Subcutaneous abdominal adipose tissue (tissue), 5 donors: ENCODE results near the gene GPR68.

Experiments used
- H3K27ac ChIP-seq: one replicate; pipeline ENCODE4 v1.7.0; 2013; ENCODE audit warnings: low read depth, mild to moderate bottlenecking, inconsistent platforms, low read length, moderate library complexity
- H3K27me3 ChIP-seq, 5 donors: one replicate each; pipeline ENCODE4 v1.7.0; 2013; ENCODE audit warnings: low read length in 5 of 5, inconsistent platforms in 1 of 5; ENCODE audit not compliant: control insufficient read depth in 5 of 5, insufficient read depth in 4 of 5
- H3K36me3 ChIP-seq, 5 donors: one replicate each; pipeline ENCODE4 v1.7.0; 2013; ENCODE audit warnings: low read length in 5 of 5; ENCODE audit not compliant: control insufficient read depth in 5 of 5, insufficient read depth in 5 of 5
- H3K4me1 ChIP-seq, 5 donors: one replicate each; pipeline ENCODE4 v1.7.0; 2013; ENCODE audit warnings: low read length in 5 of 5, mild to moderate bottlenecking in 3 of 5, moderate library complexity in 1 of 5; ENCODE audit not compliant: control insufficient read depth in 5 of 5, insufficient read depth in 5 of 5
- H3K4me3 ChIP-seq, 5 donors: one replicate each; pipeline ENCODE4 v1.7.0; 2013; ENCODE audit warnings: low read length in 5 of 5, low read depth in 1 of 5
- H3K9ac ChIP-seq, 5 donors: one replicate each; pipeline ENCODE4 v1.7.0; 2013; ENCODE audit warnings: low read length in 5 of 5, mild to moderate bottlenecking in 4 of 5, moderate library complexity in 3 of 5
- H3K9me3 ChIP-seq, 5 donors: one replicate each; pipeline ENCODE4 v1.7.0; 2013; ENCODE audit warnings: low read length in 5 of 5; ENCODE audit not compliant: control insufficient read depth in 5 of 5
- donor health status: healthy.
- donor health status: healthy.
- donor health status: healthy.
- donor health status: healthy.
- donor health status: healthy.

The GPR68 gene

GRCh38 chr14:91284146-91284790 is 39.8 kb upstream of the GPR68 start:
- no peak overlapping the region for H3K4me3 ChIP-seq
- H3K4me1 ChIP-seq, result no peaks in the 10 kb centered on the region
- H3K27ac ChIP-seq, result no peak overlapping the region
- peaks cover 0 to 71% (median 45%) of the 10 kb centered on the region in 5 donors for H3K36me3 ChIP-seq
- no peaks in the 10 kb centered on the region for H3K27me3 ChIP-seq
- H3K9me3 ChIP-seq, result no peaks in the 10 kb centered on the region
- H3K9ac ChIP-seq, result no peak overlapping the region

- Histone ChIP-seq H3K9ac (no peak overlapping the region), H3K27ac (no peak overlapping the region), H3K27me3 (no peaks in the 10 kb centered on the region), H3K4me3 (no peak overlapping the region), H3K9me3 (no peaks in the 10 kb centered on the region), H3K36me3 (peaks cover 0 to 66% (median 45%) of the 10 kb centered on the region in 5 donors), H3K4me1 (no peaks in the 10 kb centered on the region)
These were observed 39.2 kb upstream of the GPR68 start for GRCh38 chr14:91283666-91284065.

GRCh38 chr14:91282954-91283645 is 38.6 kb upstream of the GPR68 start:
- no peak overlapping the region for H3K4me3 ChIP-seq
- H3K4me1 ChIP-seq, result no peaks in the 10 kb centered on the region
- H3K36me3 ChIP-seq, result peaks cover 0 to 69% (median 47%) of the 10 kb centered on the region in 5 donors
- H3K9ac ChIP-seq, result no peak overlapping the region
- no peaks in the 10 kb centered on the region for H3K27me3 ChIP-seq
- no peaks in the 10 kb centered on the region for H3K9me3 ChIP-seq
- H3K27ac ChIP-seq, result no peak overlapping the region

GRCh38 chr14:91281346-91281745 is 36.8 kb upstream of the GPR68 start:
- H3K27me3 ChIP-seq, result no peaks in the 10 kb centered on the region
- H3K9ac ChIP-seq, result no peak overlapping the region
- no peak overlapping the region for H3K27ac ChIP-seq
- H3K4me3 ChIP-seq, result no peak overlapping the region
- no peaks in the 10 kb centered on the region for H3K9me3 ChIP-seq
- H3K4me1 ChIP-seq, result no peaks in the 10 kb centered on the region
- H3K36me3 ChIP-seq, result peaks cover 0 to 69% (median 51%) of the 10 kb centered on the region in 5 donors

GRCh38 chr14:91280129-91280528 is 35.6 kb upstream of the GPR68 start:
- Histone ChIP-seq H3K4me1 (no peaks in the 10 kb centered on the region), H3K9ac (no peak overlapping the region)

GRCh38 chr14:91279354-91279753 is 34.9 kb upstream of the GPR68 start:
- H3K4me3 ChIP-seq, result no peak overlapping the region
- H3K4me1 ChIP-seq, result no peaks in the 10 kb centered on the region
- no peaks in the 10 kb centered on the region for H3K27me3 ChIP-seq
- H3K9ac ChIP-seq, result no peak overlapping the region
- no peaks in the 10 kb centered on the region for H3K9me3 ChIP-seq
- peaks cover 0 to 64% (median 52%) of the 10 kb centered on the region in 5 donors for H3K36me3 ChIP-seq
- H3K27ac ChIP-seq, result no peak overlapping the region

More at GRCh38 chr14:91280129-91280528, 35.6 kb upstream of the GPR68 start:
- Histone ChIP-seq H3K27ac (no peak overlapping the region), H3K27me3 (no peaks in the 10 kb centered on the region), H3K9me3 (no peaks in the 10 kb centered on the region), H3K36me3 (peaks cover 0 to 64% (median 49%) of the 10 kb centered on the region in 5 donors), H3K4me3 (no peak overlapping the region)

- Histone ChIP-seq H3K9ac (no peak overlapping the region), H3K27me3 (no peaks in the 10 kb centered on the region), H3K36me3 (peaks cover 0 to 72% (median 53%) of the 10 kb centered on the region in 5 donors), H3K27ac (no peak overlapping the region), H3K4me1 (no peaks in the 10 kb centered on the region), H3K9me3 (no peaks in the 10 kb centered on the region), H3K4me3 (no peak overlapping the region)
These were observed 33.8 kb upstream of the GPR68 start for GRCh38 chr14:91278383-91278715.

- Histone ChIP-seq H3K4me3 (no peak overlapping the region), H3K36me3 (peaks cover 0 to 72% (median 49%) of the 10 kb centered on the region in 5 donors), H3K4me1 (no peaks in the 10 kb centered on the region), H3K9me3 (no peaks in the 10 kb centered on the region), H3K27ac (no peak overlapping the region), H3K27me3 (no peaks in the 10 kb centered on the region), H3K9ac (no peak overlapping the region)
These were observed 33.3 kb upstream of the GPR68 start for GRCh38 chr14:91277546-91278382.

GRCh38 chr14:91274796-91275195 is 30.3 kb upstream of the GPR68 start:
- Histone ChIP-seq H3K36me3 (peaks cover 0 to 57% (median 33%) of the 10 kb centered on the region in 5 donors), H3K27me3 (no peaks in the 10 kb centered on the region), H3K27ac (no peak overlapping the region), H3K4me3 (no peak overlapping the region), H3K9ac (no peak overlapping the region), H3K9me3 (no peaks in the 10 kb centered on the region), H3K4me1 (peaks cover 3 to 5% (median 3%) of the 10 kb centered on the region in 5 donors)

- no peaks in the 10 kb centered on the region for H3K9me3 ChIP-seq
- H3K36me3 ChIP-seq, result peaks cover 0 to 50% (median 25%) of the 10 kb centered on the region in 5 donors
- H3K27me3 ChIP-seq, result no peaks in the 10 kb centered on the region
- H3K9ac ChIP-seq, result no peak overlapping the region
- peaks cover 8 to 13% (median 12%) of the 10 kb centered on the region in 5 donors for H3K4me1 ChIP-seq
- no peak overlapping the region for H3K4me3 ChIP-seq
- H3K27ac ChIP-seq, result no peak overlapping the region
These were observed 29.4 kb upstream of the GPR68 start for GRCh38 chr14:91273885-91274273.
